ENCODE results near the gene FEZF2.

- no peak for TF ChIP-seq POLR2A (IDR thresholded peaks at IDR 0.05)
- no peak for TF ChIP-seq CTCF (IDR thresholded peaks at IDR 0.05 in 8 of 11, conservative IDR thresholded peaks at IDR 0.05 in 3 of 11)
These were observed 41.3 kb downstream of the FEZF2 start for GRCh38 chr3:62332017-62332416.

Data from spleen (tissue), 7 donors.